ENCODE results near the gene CLDND2. TPM values are rescaled to one million over a fixed set of nuclear protein-coding genes. Genes with fewer than 3 reads are reported as not detected.

The CLDND2 gene
- total and polyA plus RNA-seq, 4 donors = 0.22 to 3.0 TPM; not detected in 2

DNA sequence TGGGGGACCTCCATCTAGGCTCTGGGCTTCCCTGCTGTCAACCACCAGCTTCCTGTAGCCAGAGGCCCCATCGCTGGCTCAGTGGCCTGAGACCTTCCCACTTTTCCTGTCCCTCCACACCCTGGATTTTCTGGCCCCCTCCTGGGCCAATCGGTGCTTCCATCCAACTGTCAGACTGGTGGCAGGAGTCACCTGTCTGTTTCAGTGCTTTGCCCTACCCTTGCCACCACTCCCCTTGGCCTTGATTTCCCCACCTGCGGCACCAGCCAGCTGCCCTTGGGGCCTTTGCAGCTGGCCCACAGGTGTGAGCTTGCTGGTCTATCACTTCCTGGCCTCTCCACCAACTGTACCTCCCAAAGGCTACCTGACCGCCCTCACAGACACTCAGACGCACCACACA, 39.4 kb downstream of the CLDND2 start:
- no peak for DNase-seq (ENCODE audit: low spot score)
- WGBS = 92% methylated on average over 5 of the region's 5 CpGs
- no peak overlapping the region for H3K9ac ChIP-seq (ENCODE audit: low read depth in 1 of 2, low read length in 2 of 2)
- TF ChIP-seq JUND (IDR thresholded peaks at IDR 0.05) = no peak
- no peak for TF ChIP-seq HNF4G (IDR thresholded peaks at IDR 0.05)
- TF ChIP-seq FOXA2 (IDR thresholded peaks at IDR 0.05) = no peak
- TF ChIP-seq RAD21 (IDR thresholded peaks at IDR 0.05) = no peak
- TF ChIP-seq, protein P1, sequence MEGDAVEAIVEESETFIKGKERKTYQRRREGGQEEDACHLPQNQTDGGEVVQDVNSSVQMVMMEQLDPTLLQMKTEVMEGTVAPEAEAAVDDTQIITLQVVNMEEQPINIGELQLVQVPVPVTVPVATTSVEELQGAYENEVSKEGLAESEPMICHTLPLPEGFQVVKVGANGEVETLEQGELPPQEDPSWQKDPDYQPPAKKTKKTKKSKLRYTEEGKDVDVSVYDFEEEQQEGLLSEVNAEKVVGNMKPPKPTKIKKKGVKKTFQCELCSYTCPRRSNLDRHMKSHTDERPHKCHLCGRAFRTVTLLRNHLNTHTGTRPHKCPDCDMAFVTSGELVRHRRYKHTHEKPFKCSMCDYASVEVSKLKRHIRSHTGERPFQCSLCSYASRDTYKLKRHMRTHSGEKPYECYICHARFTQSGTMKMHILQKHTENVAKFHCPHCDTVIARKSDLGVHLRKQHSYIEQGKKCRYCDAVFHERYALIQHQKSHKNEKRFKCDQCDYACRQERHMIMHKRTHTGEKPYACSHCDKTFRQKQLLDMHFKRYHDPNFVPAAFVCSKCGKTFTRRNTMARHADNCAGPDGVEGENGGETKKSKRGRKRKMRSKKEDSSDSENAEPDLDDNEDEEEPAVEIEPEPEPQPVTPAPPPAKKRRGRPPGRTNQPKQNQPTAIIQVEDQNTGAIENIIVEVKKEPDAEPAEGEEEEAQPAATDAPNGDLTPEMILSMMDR (IDR thresholded peaks at IDR 0.05; ENCODE audit: low read depth, low read length, missing input control) = no peak
- no peak for TF ChIP-seq RXRA (IDR thresholded peaks at IDR 0.05)
- TF ChIP-seq, protein P2, sequence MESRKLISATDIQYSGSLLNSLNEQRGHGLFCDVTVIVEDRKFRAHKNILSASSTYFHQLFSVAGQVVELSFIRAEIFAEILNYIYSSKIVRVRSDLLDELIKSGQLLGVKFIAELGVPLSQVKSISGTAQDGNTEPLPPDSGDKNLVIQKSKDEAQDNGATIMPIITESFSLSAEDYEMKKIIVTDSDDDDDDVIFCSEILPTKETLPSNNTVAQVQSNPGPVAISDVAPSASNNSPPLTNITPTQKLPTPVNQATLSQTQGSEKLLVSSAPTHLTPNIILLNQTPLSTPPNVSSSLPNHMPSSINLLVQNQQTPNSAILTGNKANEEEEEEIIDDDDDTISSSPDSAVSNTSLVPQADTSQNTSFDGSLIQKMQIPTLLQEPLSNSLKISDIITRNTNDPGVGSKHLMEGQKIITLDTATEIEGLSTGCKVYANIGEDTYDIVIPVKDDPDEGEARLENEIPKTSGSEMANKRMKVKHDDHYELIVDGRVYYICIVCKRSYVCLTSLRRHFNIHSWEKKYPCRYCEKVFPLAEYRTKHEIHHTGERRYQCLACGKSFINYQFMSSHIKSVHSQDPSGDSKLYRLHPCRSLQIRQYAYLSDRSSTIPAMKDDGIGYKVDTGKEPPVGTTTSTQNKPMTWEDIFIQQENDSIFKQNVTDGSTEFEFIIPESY (IDR thresholded peaks at IDR 0.05) = no peak
- peaks cover 0 to 6% (median 0%) of the 10 kb centered on the region in 4 donors for H3K36me3 ChIP-seq (ENCODE audit: control insufficient read depth in 4 of 4, insufficient read depth in 3 of 4, low read depth in 1 of 4, low read length in 3 of 4)
- H3K4me3 ChIP-seq (ENCODE audit: low read depth in 1 of 3, low read length in 3 of 3) = no peak overlapping the region
- H3K27me3 ChIP-seq (ENCODE audit: control insufficient read depth in 4 of 4, insufficient read depth in 4 of 4, low read length in 3 of 4) = no peaks in the 10 kb centered on the region
- H3K9me3 ChIP-seq (ENCODE audit: control insufficient read depth in 4 of 4, low read length in 3 of 4) = no peaks in the 10 kb centered on the region
- no peak overlapping the region for H3K27ac ChIP-seq (ENCODE audit: low read depth in 1 of 2, low read length in 2 of 2)
- peaks cover 0 to 9% (median under 1%) of the 10 kb centered on the region in 4 donors for H3K4me1 ChIP-seq (ENCODE audit: control insufficient read depth in 4 of 4, insufficient read depth in 4 of 4, low read length in 3 of 4)

- no peak overlapping the region for H3K27ac ChIP-seq (ENCODE audit: low read depth in 1 of 2, low read length in 2 of 2)
- peaks cover 0 to 6% (median 0%) of the 10 kb centered on the region in 4 donors for H3K36me3 ChIP-seq (ENCODE audit: control insufficient read depth in 4 of 4, insufficient read depth in 3 of 4, low read depth in 1 of 4, low read length in 3 of 4)
- peaks cover 0 to 4% (median 0%) of the 10 kb centered on the region in 4 donors for H3K27me3 ChIP-seq (ENCODE audit: control insufficient read depth in 4 of 4, insufficient read depth in 4 of 4, low read length in 3 of 4)
- H3K9me3 ChIP-seq (ENCODE audit: control insufficient read depth in 4 of 4, low read length in 3 of 4) = no peaks in the 10 kb centered on the region
- no peak for TF ChIP-seq RAD21 (IDR thresholded peaks at IDR 0.05)
- TF ChIP-seq, protein P2 (IDR thresholded peaks at IDR 0.05) = no peak
- no peak for TF ChIP-seq RXRA (IDR thresholded peaks at IDR 0.05)
- no peak for TF ChIP-seq FOXA2 (IDR thresholded peaks at IDR 0.05)
- TF ChIP-seq JUND (IDR thresholded peaks at IDR 0.05) = no peak
- TF ChIP-seq NR2F2 (IDR thresholded peaks at IDR 0.05) = no peak
- TF ChIP-seq, protein P1 (IDR thresholded peaks at IDR 0.05; ENCODE audit: low read depth, low read length, missing input control) = no peak
- no peak for TF ChIP-seq GABPA (IDR thresholded peaks at IDR 0.05 in 1 of 2, conservative IDR thresholded peaks at IDR 0.05 in 1 of 2)
- TF ChIP-seq ATF3 (IDR thresholded peaks at IDR 0.05) = no peak
- peak; percentile 77 for DNase-seq (ENCODE audit: low spot score)
- no peak overlapping the region for H3K9ac ChIP-seq (ENCODE audit: low read depth in 1 of 2, low read length in 2 of 2)
- peaks cover 0 to 9% (median under 1%) of the 10 kb centered on the region in 4 donors for H3K4me1 ChIP-seq (ENCODE audit: control insufficient read depth in 4 of 4, insufficient read depth in 4 of 4, low read length in 3 of 4)
- no peak overlapping the region for H3K4me3 ChIP-seq (ENCODE audit: low read depth in 1 of 3, low read length in 3 of 3)
- WGBS = 7% methylated on average over 75 of the region's 75 CpGs
Observed at GRCh38 chr19:51327066-51328001, 41.5 kb downstream of the CLDND2 start.
